Measurements from ENCODE around the gene TTR. TPM values are rescaled to one million over a fixed set of nuclear protein-coding genes. Genes with fewer than 3 reads are reported as not detected.

The TTR gene
- total RNA-seq, 1 donor from 2014 or later = not detected

DNA sequence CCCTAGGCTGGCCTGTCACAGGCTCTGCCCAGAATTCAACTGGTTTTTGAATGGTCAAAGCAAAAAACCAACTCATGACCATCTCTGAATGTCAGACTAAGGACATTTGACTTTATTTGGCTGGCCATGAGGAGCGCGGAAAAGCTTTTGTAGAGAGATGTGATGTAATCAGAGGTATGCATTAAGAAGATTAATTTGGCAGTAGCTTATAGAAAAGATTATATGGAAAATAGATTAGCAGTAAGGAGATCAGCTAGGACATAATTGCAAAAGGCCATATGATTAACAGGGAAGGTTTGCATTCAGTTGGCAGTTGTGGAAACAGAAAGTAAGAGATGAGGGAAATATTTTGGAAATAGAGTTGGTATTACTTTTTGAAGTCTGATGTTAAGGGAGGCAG, 12.3 kb upstream of the TTR start:
- no peak for DNase-seq (ENCODE audit: low read depth in 2 of 2)

DNA sequence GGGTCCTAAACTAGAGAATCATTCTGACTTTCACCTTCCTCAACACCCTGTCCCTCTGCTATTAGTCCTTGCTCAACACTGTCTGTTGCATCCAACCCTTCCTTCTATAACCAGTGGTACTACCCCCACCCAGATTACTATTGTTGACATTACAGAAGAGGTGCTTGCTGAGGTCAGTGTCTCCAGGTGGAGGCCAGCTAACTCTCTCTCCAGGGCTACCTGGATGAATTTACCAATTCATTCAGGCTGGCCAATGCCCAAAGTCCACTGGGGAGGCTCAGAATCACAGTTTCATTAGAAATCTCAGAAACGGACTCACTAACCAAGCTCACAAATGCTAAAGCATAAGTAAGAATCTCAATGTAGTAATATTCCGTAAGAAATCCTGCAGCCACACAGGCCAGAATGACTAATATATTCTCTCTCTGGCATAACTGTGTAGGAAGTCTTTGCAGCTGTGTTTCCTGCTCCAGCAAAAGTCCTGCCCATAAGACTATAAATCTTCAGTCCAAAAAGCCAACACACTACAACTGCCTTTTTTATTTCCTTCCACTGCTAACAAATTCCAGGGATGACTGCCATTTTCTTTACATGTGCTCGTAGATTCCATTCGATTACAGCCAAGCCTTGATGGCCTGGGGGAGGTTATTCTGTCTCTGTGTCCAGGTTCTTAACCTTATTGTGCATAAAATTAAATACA, 10.0 kb upstream of the TTR start:
- DNase-seq (ENCODE audit: low read depth in 2 of 2) = peak; percentile 33 to 80

DNA sequence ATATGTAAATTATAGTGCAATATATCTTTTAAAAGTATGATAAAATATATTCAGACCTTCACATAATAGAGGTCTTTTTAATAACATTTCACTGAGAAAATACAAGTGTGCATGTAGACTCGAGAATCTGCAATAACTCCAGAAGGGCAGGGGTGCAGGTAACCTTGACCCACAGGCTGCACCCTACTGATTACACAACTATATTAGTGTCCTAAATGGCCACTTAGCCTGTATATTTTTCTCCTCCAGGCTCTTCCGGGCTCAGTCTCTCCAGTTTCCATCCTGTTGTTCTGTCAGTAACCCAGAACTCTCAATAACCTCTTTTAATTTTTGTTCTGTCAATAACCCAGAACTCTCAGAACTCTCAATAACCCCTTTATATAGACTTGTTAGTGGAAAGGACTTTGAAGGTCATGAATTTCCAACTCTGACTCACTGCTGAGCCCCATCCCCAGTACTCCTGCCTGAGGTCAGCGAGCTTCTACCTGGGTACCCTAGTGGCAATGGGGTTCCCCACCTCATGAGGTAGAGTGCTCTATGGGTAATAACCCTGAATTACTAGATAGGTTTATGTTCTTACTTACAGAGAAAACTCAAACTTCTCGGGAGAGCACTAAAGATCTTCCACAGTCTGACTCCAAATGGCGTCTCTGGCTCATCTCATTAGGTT, 8.4 kb upstream of the TTR start:
- DNase-seq (ENCODE audit: low read depth in 2 of 2) = no peak

DNA sequence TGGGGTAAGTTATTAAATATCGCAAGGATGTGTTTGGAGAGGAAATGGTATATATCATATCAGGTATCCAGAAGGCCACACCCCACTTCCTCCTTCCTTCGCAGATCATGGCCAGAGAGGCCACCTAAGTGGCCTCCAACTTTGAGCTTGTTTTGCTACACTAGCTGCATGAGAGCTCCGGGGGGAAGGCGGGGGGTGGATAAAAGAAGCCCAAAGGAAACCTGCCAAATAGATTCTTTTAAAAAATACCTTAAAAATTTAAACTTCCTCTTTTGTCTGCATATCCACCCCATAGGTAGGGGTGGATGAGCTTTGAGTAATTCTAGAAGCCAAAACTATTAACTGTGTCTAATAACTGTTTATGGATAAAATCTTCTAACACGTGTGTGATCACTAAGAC, 5.7 kb upstream of the TTR start:
- no peak for DNase-seq (ENCODE audit: low read depth in 2 of 2)

DNA sequence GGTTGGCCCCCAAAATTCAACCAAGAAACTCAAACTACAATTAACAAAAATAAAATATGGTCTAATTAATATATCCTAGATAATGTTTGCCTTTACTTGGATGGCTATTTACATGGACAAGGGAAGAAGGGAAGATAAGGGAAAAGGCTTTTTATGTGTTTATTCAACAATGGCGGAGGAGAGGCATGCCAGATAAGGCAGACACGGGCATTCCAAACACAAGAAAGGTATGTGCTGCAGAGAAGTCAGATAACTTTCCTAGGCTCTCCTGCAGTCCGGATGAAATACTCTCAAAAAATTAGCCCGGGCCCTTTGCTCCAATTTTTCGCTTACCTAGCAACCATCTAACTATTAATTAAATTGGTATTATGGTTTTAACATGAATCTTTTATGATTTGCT, 5.1 kb upstream of the TTR start:
- no peak for DNase-seq (ENCODE audit: low read depth in 2 of 2)

DNA sequence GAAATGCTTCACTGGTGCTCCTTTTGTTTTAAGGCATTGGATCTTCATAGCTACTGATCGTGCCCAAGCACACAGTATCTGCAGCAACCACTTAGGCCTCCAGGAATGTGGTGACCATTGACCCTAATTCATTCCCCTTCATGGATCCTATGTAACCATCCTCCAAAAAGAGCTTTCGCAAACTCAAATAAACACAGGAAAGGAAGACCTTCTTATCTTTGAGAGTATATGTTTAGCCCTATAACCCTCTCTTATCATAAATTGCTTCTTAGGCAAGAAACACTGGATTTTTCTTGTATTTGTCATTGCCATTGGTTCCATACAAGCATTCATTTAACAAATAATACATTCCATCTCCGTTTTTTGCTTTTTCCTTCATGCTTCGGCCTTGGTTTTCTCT, 4.1 kb upstream of the TTR start:
- DNase-seq (ENCODE audit: low read depth in 2 of 2) = no peak

DNA sequence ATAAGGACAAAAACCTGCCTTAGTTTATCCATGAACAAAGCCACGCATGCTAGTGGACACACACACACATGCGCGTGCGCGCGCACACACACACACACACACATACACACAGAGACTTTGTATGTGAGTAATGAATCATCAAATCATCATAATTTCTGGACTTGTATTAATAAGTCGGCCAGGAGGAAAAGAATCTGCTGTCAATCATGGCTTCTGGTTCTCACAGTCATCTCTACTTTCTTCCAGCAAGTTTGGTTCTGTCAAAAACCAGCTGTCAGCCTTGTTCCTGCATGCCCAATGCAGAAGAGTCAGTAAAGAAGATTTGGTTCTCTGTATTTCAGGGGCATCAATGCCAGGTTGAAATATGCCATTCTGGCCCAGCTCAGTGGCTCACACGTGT, 1.1 kb upstream of the TTR start:
- no peak for DNase-seq (ENCODE audit: low read depth in 2 of 2)

DNA sequence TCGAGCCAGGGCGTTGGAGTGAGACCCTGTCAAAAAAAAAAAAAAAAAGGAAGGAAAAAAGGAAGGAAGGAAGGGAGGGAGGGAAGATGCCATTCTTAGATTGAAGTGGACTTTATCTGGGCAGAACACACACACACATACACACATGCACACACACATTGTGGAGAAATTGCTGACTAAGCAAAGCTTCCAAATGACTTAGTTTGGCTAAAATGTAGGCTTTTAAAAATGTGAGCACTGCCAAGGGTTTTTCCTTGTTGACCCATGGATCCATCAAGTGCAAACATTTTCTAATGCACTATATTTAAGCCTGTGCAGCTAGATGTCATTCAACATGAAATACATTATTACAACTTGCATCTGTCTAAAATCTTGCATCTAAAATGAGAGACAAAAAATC, 564 bp upstream of the TTR start:
- no peak for DNase-seq (ENCODE audit: low read depth in 2 of 2)

DNA sequence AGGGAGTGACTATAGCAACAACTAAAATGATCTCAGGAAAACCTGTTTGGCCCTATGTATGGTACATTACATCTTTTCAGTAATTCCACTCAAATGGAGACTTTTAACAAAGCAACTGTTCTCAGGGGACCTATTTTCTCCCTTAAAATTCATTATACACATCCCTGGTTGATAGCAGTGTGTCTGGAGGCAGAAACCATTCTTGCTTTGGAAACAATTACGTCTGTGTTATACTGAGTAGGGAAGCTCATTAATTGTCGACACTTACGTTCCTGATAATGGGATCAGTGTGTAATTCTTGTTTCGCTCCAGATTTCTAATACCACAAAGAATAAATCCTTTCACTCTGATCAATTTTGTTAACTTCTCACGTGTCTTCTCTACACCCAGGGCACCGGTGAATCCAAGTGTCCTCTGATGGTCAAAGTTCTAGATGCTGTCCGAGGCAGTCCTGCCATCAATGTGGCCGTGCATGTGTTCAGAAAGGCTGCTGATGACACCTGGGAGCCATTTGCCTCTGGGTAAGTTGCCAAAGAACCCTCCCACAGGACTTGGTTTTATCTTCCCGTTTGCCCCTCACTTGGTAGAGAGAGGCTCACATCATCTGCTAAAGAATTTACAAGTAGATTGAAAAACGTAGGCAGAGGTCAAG, 955 bp downstream of the TTR start:
- no peak for DNase-seq (ENCODE audit: low read depth in 2 of 2)

DNA sequence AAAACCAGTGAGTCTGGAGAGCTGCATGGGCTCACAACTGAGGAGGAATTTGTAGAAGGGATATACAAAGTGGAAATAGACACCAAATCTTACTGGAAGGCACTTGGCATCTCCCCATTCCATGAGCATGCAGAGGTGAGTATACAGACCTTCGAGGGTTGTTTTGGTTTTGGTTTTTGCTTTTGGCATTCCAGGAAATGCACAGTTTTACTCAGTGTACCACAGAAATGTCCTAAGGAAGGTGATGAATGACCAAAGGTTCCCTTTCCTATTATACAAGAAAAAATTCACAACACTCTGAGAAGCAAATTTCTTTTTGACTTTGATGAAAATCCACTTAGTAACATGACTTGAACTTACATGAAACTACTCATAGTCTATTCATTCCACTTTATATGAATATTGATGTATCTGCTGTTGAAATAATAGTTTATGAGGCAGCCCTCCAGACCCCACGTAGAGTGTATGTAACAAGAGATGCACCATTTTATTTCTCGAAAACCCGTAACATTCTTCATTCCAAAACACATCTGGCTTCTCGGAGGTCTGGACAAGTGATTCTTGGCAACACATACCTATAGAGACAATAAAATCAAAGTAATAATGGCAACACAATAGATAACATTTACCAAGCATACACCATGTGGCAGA, 3.6 kb downstream of the TTR start:
- DNase-seq (ENCODE audit: low read depth in 2 of 2) = no peak

DNA sequence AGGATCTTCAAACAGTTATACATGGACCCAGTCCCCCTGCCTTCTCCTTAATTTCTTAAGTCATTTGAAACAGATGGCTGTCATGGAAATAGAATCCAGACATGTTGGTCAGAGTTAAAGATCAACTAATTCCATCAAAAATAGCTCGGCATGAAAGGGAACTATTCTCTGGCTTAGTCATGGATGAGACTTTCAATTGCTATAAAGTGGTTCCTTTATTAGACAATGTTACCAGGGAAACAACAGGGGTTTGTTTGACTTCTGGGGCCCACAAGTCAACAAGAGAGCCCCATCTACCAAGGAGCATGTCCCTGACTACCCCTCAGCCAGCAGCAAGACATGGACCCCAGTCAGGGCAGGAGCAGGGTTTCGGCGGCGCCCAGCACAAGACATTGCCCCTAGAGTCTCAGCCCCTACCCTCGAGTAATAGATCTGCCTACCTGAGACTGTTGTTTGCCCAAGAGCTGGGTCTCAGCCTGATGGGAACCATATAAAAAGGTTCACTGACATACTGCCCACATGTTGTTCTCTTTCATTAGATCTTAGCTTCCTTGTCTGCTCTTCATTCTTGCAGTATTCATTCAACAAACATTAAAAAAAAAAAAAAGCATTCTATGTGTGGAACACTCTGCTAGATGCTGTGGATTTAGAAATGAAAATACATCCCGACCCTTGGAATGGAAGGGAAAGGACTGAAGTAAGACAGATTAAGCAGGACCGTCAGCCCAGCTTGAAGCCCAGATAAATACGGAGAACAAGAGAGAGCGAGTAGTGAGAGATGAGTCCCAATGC, 4.6 kb downstream of the TTR start:
- no peak for DNase-seq (ENCODE audit: low read depth in 2 of 2)

DNA sequence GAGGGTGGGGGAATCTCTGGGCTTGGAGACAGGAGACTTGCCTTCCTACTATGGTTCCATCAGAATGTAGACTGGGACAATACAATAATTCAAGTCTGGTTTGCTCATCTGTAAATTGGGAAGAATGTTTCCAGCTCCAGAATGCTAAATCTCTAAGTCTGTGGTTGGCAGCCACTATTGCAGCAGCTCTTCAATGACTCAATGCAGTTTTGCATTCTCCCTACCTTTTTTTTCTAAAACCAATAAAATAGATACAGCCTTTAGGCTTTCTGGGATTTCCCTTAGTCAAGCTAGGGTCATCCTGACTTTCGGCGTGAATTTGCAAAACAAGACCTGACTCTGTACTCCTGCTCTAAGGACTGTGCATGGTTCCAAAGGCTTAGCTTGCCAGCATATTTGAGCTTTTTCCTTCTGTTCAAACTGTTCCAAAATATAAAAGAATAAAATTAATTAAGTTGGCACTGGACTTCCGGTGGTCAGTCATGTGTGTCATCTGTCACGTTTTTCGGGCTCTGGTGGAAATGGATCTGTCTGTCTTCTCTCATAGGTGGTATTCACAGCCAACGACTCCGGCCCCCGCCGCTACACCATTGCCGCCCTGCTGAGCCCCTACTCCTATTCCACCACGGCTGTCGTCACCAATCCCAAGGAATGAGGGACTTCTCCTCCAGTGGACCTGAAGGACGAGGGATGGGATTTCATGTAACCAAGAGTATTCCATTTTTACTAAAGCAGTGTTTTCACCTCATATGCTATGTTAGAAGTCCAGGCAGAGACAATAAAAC, 6.5 kb downstream of the TTR start:
- no peak for DNase-seq (ENCODE audit: low read depth in 2 of 2)

DNA sequence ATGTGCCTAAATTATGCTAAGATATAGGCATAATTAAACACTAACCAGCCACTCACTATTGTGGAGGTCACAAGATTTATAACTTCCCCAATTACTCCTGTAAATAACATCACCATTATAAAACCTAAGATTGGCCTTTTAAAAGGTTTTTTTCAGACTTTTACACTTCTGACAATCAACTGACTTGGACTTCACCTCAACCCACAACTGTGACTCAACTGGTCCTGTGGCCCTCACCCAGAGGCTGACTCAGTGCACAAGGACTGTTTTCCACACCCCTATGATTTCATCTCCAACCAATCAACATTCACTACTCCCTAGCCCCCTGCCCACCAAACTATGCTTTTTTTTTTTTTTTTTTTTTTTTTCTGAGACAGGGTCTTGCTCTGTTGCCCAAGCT, 11.6 kb downstream of the TTR start:
- no peak for DNase-seq (ENCODE audit: low read depth in 2 of 2)

DNA sequence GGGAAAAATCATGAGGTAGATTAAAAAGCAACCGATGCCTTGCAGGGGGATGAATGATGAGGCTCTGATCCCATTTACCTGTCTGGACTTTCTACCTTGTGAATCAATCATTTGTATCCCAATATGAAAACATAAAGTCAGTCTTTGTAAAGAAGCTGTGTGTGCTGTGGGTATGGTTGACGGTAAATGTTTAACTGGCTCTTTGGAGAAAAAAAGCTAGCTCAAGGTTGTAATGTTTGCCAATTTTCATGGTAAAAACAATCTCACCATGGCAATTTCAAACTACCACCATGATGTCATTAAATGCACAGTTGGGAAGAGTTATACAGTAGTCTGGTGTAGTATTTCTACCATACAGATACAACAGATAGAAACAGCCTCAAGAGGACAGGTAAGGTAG, 14.6 kb downstream of the TTR start:
- DNase-seq (ENCODE audit: low read depth in 2 of 2) = no peak

DNA sequence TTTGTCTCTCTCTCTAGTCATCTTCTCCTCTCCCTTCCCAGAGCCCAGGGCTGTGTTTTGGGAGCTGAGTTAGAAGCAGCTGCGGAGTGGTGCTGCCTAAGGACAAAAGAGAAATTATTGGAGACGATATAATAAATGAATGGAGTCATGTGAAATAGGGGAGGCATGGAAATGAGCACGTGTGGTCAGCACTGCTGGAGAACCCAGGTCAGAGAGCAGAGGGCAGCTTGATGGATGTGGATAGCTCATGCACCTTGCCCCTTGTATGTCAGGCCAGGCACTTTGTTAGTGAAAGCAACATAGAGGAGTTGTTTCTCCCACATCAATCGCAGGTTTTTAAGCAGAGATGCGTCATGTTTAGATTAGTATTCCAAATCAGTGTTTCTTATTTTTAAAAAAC, 15.7 kb downstream of the TTR start:
- DNase-seq (ENCODE audit: low read depth in 2 of 2) = no peak

DNA sequence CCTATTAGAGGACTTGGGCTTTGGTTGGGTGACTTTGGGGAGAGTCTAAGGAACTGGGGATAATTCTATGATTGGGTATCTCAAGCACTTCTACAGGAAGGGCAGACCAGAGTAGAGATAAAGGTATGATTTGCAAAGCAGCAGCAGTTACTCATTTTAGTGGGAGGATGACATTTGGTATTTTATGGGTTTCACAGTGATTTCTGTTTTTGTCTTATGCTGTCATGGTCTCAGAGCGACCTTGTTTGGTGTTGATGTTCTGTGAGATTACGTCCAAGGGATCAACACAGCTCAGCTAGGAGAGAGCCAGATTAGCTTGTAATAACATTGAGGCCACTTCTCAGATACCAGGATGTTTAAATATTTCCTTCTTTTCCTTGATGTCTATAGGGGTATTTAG, 18.2 kb downstream of the TTR start:
- DNase-seq (ENCODE audit: low read depth in 2 of 2) = no peak

DNA sequence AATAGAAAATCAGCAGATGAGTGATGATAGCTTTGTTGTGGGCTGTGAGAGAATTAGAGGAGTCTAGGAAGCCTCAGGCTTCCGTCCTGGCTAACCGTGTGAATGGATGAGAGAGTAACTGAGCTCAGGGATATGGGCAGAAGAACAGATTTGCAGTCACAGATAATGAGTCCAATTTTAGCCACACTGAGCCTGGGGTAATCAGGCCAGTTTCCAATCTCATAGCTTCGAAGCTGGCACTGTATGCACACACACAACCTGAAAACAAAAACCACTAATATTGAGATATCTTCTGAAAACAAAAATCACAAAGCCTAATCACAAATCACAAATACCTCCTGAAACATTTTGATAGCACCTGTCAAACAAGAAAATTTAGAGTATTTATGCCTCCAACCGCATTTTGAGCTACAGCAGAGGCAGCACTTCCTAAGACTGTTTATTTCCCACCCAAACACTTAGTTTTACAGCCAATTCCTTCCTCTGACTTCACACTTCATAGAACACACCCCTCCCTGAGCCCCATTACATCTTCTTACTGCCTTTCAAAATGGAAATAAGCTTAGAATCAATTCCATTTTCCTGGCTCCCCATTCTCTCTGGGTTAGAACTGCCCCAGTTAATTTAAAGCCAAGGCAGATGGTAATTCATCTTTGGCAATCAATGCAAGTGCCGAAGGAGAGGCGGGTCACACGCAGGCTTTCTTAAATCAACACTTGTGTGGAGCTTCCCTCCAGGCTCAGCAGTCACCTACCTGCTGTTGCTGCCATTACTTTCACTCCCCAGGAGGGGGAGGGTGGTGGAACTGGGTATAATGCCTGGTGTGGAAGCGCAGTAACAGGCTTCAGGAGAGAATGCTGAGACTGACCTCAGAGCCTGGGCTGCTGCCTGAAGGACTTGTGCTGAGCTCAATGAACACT, 18.9 kb downstream of the TTR start:
- peak in 1 of 2 donors; percentile 34 for DNase-seq (ENCODE audit: low read depth in 2 of 2)

DNA sequence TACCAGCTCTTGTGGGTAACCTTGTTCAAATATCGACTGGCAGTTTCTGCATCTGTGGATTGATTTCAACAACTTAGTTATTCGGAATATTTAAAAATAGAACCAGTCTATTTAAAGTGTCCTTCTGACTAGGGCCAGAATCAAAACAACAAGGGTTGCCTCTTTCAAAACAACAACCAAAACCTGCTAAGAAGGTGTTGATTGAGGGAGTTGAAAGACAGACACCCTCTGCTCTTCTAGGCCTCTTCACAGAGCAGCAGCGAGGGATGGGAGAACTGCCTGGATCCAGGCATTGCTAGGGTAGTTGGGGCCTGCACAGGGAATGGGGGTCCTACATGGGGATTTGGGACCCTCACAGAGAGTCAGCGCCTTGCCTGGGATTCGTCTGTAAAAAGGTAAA, 19.8 kb downstream of the TTR start:
- no peak for DNase-seq (ENCODE audit: low read depth in 2 of 2)

DNA sequence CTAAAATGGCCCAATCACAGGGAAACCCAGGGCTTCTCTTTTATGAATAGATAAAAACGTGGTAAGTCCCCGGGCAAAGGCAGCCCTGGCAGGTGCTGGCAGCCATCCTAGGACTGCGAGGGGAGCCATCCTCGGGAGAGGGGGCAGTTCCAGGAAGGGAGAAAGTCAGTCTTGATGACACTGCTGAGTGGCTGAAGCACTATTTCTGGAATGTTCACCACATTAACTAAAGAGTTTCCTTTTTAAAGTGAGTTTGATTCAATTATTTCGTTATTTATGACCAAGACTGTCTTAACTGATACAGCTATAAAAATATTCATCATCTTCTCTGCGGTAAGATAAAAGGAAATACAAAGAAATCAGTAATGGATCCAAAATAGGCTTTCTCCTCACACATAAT, 20.4 kb downstream of the TTR start:
- no peak for DNase-seq (ENCODE audit: low read depth in 2 of 2)

DNA sequence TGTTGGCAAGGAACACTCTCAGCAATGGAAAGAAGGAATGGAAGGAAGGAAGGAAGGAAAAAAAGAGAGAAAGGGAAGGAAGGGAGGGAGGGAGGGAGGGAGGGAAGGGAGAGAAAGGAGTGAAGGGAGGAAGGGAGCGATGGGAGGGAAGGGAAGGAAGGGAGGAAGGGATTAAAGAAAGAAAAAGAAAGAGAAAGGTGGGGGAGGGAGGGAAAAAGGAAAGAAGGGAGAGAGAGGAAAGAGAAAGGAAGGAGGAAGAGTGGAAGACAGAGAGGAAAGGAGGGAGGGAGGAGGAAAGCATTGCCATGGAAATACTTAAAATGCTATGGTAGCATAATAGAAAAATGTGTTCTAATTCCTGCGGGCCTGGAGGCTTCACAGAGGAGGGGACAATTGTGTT, 22.4 kb downstream of the TTR start:
- no peak for DNase-seq (ENCODE audit: low read depth in 2 of 2)
